Natural killer cell (primary cell): ENCODE data around the gene UBE2Z. TPM values are rescaled to one million over a fixed set of nuclear protein-coding genes. Genes with fewer than 3 reads are reported as not detected.
"Not testable (repeated sequence)": the region's sequence is repeated elsewhere in the genome, so short reads cannot be mapped to it uniquely, and the experiment has no call there.

Experiments used
- ATAC-seq, 3 donors: fragments of 150-1000 bp in 2 of 3; fragments of 200-7000 bp in 1 of 3; cut with Tn5 transposase; 1 replicate in 1 of 3; 2 replicates in 2 of 3; pipeline ENCODE4 v1.10.0; 2021; ENCODE audit warnings: mild to moderate bottlenecking in 2 of 3, moderate library complexity in 2 of 3
- DNase-seq, 2 donors: peaks; one replicate each; pipeline versions ENCODE4 v3.0.0 to v3.0.0-alpha.2; 2013 to 2021; ENCODE audit warnings: mixed read lengths in 1 of 2
- H3K27ac ChIP-seq: one replicate; pipeline ENCODE4 v1.5.1; 2013; ENCODE audit warnings: mild to moderate bottlenecking, low read length
- H3K27me3 ChIP-seq: one replicate; pipeline ENCODE4 v1.6.1; 2013; ENCODE audit warnings: low read length; ENCODE audit not compliant: control insufficient read depth, insufficient read depth
- H3K36me3 ChIP-seq: one replicate; pipeline ENCODE4 v1.6.1; 2013; ENCODE audit warnings: low read length; ENCODE audit not compliant: control insufficient read depth, insufficient read depth
- H3K4me1 ChIP-seq: one replicate; pipeline ENCODE4 v1.6.1; 2013; ENCODE audit warnings: low read length; ENCODE audit not compliant: control insufficient read depth, insufficient read depth
- H3K4me3 ChIP-seq: one replicate; pipeline ENCODE4 v1.5.1; 2013; ENCODE audit warnings: low read length
- H3K9me3 ChIP-seq: one replicate; pipeline ENCODE4 v1.6.1; 2013; ENCODE audit warnings: low read length; ENCODE audit not compliant: control insufficient read depth, insufficient read depth
- H3K27ac Mint-ChIP-seq, 2 donors: one replicate each; pipeline ENCODE4 v1.8.0; 2022; ENCODE audit warnings: mild to moderate bottlenecking in 2 of 2, mixed read lengths in 2 of 2, moderate library complexity in 1 of 2
- H3K27me3 Mint-ChIP-seq, 2 donors: one replicate each; pipeline ENCODE4 v1.8.0; 2022; ENCODE audit warnings: low read depth in 2 of 2, mixed read lengths in 2 of 2
- H3K36me3 Mint-ChIP-seq: one replicate; pipeline ENCODE4 v1.8.0; 2022; ENCODE audit warnings: mixed read lengths
- H3K4me1 Mint-ChIP-seq, 2 donors: one replicate each; pipeline ENCODE4 v1.8.0; 2022; ENCODE audit warnings: mixed read lengths in 2 of 2
- H3K4me3 Mint-ChIP-seq: one replicate; pipeline ENCODE4 v1.8.0; 2022; ENCODE audit warnings: mild to moderate bottlenecking, moderate library complexity, mixed read lengths
- H3K9me3 Mint-ChIP-seq, 2 donors: one replicate each; pipeline ENCODE4 v1.8.0; 2022; ENCODE audit warnings: mixed read lengths in 2 of 2
- WGBS: methylation state at CpG from one replicate; pipeline ENCODE4 v1.1.7; 2013; ENCODE audit warnings: missing lambda C conversion rate; ENCODE audit not compliant: insufficient coverage; 5-methylcytosine and 5-hydroxymethylcytosine counted together
- intact Hi-C: fragments of 100-400 bp; cut with micrococcal nuclease; formaldehyde crosslinking; loops from one replicate; pipeline ENCODE4 v1.14.2; 2022
- total RNA-seq, 4 donors: library from RNA; stranded (reverse); fragments of 120-200 nt in 1 of 4; gene quantifications; one replicate each; pipeline versions ENCODE4 v1.2.3 to v1.2.4, GENCODE V29; 2013 to 2022
- TF ChIP-seq, protein P1 (sequence below): fragments of 200-600 bp; IDR thresholded peaks from one replicate; pipeline ENCODE4 v1.8.0; 2022; ENCODE audit warnings: antibody characterized with exemption

UBE2Z gene
- total RNA-seq, 3 donors from 2014 or later (not counting 1 experiment from before 2014, with no cell fraction given) = 89.0 to 94.0 (median 89.6) TPM

GRCh38 chr17:48930435-48930873 is 22.2 kb downstream of the UBE2Z start:
- WGBS = 78% methylated on average over 3 of the region's 3 CpGs
- no peak overlapping the region for H3K4me3 ChIP-seq
- H3K9me3 ChIP-seq = no peaks in the 10 kb centered on the region
- no peak overlapping the region for H3K27ac ChIP-seq
- ATAC-seq = no peak
- Mint-ChIP-seq H3K9me3 (no peaks in the 10 kb centered on the region), H3K4me3 (no peak overlapping the region), H3K27me3 (no peaks in the 10 kb centered on the region), H3K36me3 (no peaks in the 10 kb centered on the region), H3K4me1 (peaks cover 0 to 13% of the 10 kb centered on the region in 2 donors), H3K27ac (peak overlapping the region; percentile 16 to 68)
- peaks cover 86% of the 10 kb centered on the region for H3K36me3 ChIP-seq
- no peaks in the 10 kb centered on the region for H3K27me3 ChIP-seq
- TF ChIP-seq, protein P1, sequence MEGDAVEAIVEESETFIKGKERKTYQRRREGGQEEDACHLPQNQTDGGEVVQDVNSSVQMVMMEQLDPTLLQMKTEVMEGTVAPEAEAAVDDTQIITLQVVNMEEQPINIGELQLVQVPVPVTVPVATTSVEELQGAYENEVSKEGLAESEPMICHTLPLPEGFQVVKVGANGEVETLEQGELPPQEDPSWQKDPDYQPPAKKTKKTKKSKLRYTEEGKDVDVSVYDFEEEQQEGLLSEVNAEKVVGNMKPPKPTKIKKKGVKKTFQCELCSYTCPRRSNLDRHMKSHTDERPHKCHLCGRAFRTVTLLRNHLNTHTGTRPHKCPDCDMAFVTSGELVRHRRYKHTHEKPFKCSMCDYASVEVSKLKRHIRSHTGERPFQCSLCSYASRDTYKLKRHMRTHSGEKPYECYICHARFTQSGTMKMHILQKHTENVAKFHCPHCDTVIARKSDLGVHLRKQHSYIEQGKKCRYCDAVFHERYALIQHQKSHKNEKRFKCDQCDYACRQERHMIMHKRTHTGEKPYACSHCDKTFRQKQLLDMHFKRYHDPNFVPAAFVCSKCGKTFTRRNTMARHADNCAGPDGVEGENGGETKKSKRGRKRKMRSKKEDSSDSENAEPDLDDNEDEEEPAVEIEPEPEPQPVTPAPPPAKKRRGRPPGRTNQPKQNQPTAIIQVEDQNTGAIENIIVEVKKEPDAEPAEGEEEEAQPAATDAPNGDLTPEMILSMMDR = no peak
- no peaks in the 10 kb centered on the region for H3K4me1 ChIP-seq
- intact Hi-C loops = no loop called here
- DNase-seq = no peak

- intact Hi-C loops = no loop called here
- ATAC-seq (no peak), DNase-seq (no peak)
- Mint-ChIP-seq H3K36me3 (peaks cover 12% of the 10 kb centered on the region), H3K27me3 (no peaks in the 10 kb centered on the region), H3K4me3 (no peak overlapping the region), H3K27ac (no peak overlapping the region), H3K4me1 (peaks cover 0 to 11% of the 10 kb centered on the region in 2 donors), H3K9me3 (no peaks in the 10 kb centered on the region)
- TF ChIP-seq, protein P1 = no peak
- Histone ChIP-seq H3K4me3 (no peak overlapping the region), H3K27me3 (no peaks in the 10 kb centered on the region), H3K4me1 (no peaks in the 10 kb centered on the region), H3K9me3 (no peaks in the 10 kb centered on the region), H3K27ac (no peak overlapping the region), H3K36me3 (peaks cover 82% of the 10 kb centered on the region)
- 99% methylated on average over 6 of the region's 6 CpGs for WGBS
Observed at GRCh38 chr17:48933035-48933434, 24.8 kb downstream of the UBE2Z start.

GRCh38 chr17:48944515-48945260 is 36.5 kb downstream of the UBE2Z start, which contains the start of gene SNF8:
Gene SNF8, minus strand, starts transcription at chr17:48944842. Its CDS starts 108 bp downstream, at chr17:48944734.
- TF ChIP-seq, protein P1 = no peak
- no peaks in the 10 kb centered on the region for H3K27me3 ChIP-seq
- H3K4me1 ChIP-seq = peaks cover 29% of the 10 kb centered on the region
- peak within 1 kb of the TSS; percentile 89 to 98 for H3K27ac Mint-ChIP-seq
- H3K36me3 Mint-ChIP-seq = no peaks in the 10 kb centered on the region
- H3K27me3 Mint-ChIP-seq = peaks cover 0 to 6% of the 10 kb centered on the region in 2 donors
- no peaks in the 10 kb centered on the region for H3K9me3 ChIP-seq
- intact Hi-C loops = loop anchor here (1.0 kb wide), 2 partner anchors 36 to 52 kb away; partner anchors contain the start of genes ATP5MC1 and UBE2Z
- 3% methylated on average over 55 of the region's 55 CpGs for WGBS
- H3K36me3 ChIP-seq = peaks cover 4% of the 10 kb centered on the region
- H3K4me3 Mint-ChIP-seq = peak within 1 kb of the TSS; percentile 98
- peak within 1 kb of the TSS; percentile 99 for H3K4me3 ChIP-seq
- H3K9me3 Mint-ChIP-seq = no peaks in the 10 kb centered on the region
- peak; percentile 93 to 96 for DNase-seq
- ATAC-seq = peak; percentile 94 to 95 (median 95)
- H3K4me1 Mint-ChIP-seq = peaks cover 17% of the 10 kb centered on the region in 2 donors
- peak within 1 kb of the TSS; percentile 90 for H3K27ac ChIP-seq

GRCh38 chr17:48945261-48945651 is 37.0 kb downstream of the UBE2Z start:
- Mint-ChIP-seq H3K4me1 (peaks cover 17% of the 10 kb centered on the region in 2 donors), H3K27ac (peak overlapping the region; percentile 89 to 98), H3K4me3 (peak overlapping the region; percentile 98)
- intact Hi-C loops, ATAC-seq, DNase-seq, H3K9me3 Mint-ChIP-seq, H3K27me3 Mint-ChIP-seq, H3K27me3 ChIP-seq, H3K9me3 ChIP-seq, H3K36me3 Mint-ChIP-seq, H3K36me3 ChIP-seq: not testable (repeated sequence)
- Histone ChIP-seq H3K4me3 (peak overlapping the region; percentile 99), H3K4me1 (peaks cover 29% of the 10 kb centered on the region), H3K27ac (peak overlapping the region; percentile 90)
- WGBS = 94% methylated on average over 15 of the region's 16 CpGs
